ENCODE measurements around the gene DAB2IP.

DAB2IP gene

GRCh38 chr9:121737481-121737931 is 86.1 kb downstream of the DAB2IP start:
- Histone ChIP-seq H3K79me2 (ENCODE audit: insufficient read depth, low read length) (no peaks in the 10 kb centered on the region), H3K4me3 (ENCODE audit: low read depth, low read length, poor library complexity, severe bottlenecking) (peak overlapping the region; percentile 55), H3K9ac (ENCODE audit: low read length) (peak overlapping the region; percentile 58), H4K20me1 (ENCODE audit: insufficient read depth, low read length) (no peaks in the 10 kb centered on the region), H3F3A (ENCODE audit: insufficient read depth, low read length) (no peaks in the 10 kb centered on the region), H3K27me3 (ENCODE audit: insufficient read depth, low read length) (no peaks in the 10 kb centered on the region), H3K27ac (ENCODE audit: low read depth, low read length, poor library complexity, severe bottlenecking) (peak overlapping the region; percentile 93), H2AFZ (ENCODE audit: low read length) (no peak overlapping the region), H3K4me1 (ENCODE audit: insufficient read depth, low read length, severe bottlenecking) (peaks cover 94% of the 10 kb centered on the region), H3K9me2 (ENCODE audit: low read depth, low read length) (no peaks in the 10 kb centered on the region), H3K4me2 (ENCODE audit: low read length) (peak overlapping the region; percentile 67), H3K36me3 (ENCODE audit: insufficient read depth, low read length) (no peaks in the 10 kb centered on the region), H3K9me3 (ENCODE audit: low read length) (no peaks in the 10 kb centered on the region)
- TF ChIP-seq CTCF (IDR thresholded peaks at IDR 0.05; ENCODE audit: low read length) (no peak), EZH2 (IDR thresholded peaks at IDR 0.05; ENCODE audit: borderline replicate concordance, low read length) (no peak)

GRCh38 chr9:121738411-121738810 is 87.0 kb downstream of the DAB2IP start:
- peak overlapping the region; percentile 55 for H3K4me3 ChIP-seq (ENCODE audit: low read depth, low read length, poor library complexity, severe bottlenecking)
- peaks cover 94% of the 10 kb centered on the region for H3K4me1 ChIP-seq (ENCODE audit: insufficient read depth, low read length, severe bottlenecking)
- H3K36me3 ChIP-seq (ENCODE audit: insufficient read depth, low read length), result no peaks in the 10 kb centered on the region
- H2AFZ ChIP-seq (ENCODE audit: low read length), result no peak overlapping the region
- H3K79me2 ChIP-seq (ENCODE audit: insufficient read depth, low read length), result no peaks in the 10 kb centered on the region
- no peak for TF ChIP-seq CTCF (IDR thresholded peaks at IDR 0.05; ENCODE audit: low read length)
- no peak for TF ChIP-seq EZH2 (IDR thresholded peaks at IDR 0.05; ENCODE audit: borderline replicate concordance, low read length)
- peak overlapping the region; percentile 93 for H3K27ac ChIP-seq (ENCODE audit: low read depth, low read length, poor library complexity, severe bottlenecking)
- no peaks in the 10 kb centered on the region for H3F3A ChIP-seq (ENCODE audit: insufficient read depth, low read length)
- H4K20me1 ChIP-seq (ENCODE audit: insufficient read depth, low read length), result no peaks in the 10 kb centered on the region
- no peaks in the 10 kb centered on the region for H3K9me3 ChIP-seq (ENCODE audit: low read length)
- no peaks in the 10 kb centered on the region for H3K9me2 ChIP-seq (ENCODE audit: low read depth, low read length)
- no peaks in the 10 kb centered on the region for H3K27me3 ChIP-seq (ENCODE audit: insufficient read depth, low read length)
- H3K9ac ChIP-seq (ENCODE audit: low read length), result peak overlapping the region; percentile 58
- H3K4me2 ChIP-seq (ENCODE audit: low read length), result peak overlapping the region; percentile 67

- no peaks in the 10 kb centered on the region for H3K9me3 ChIP-seq (ENCODE audit: low read length)
- H3K27ac ChIP-seq (ENCODE audit: low read depth, low read length, poor library complexity, severe bottlenecking), result peak overlapping the region; percentile 93
- H3K79me2 ChIP-seq (ENCODE audit: insufficient read depth, low read length), result no peaks in the 10 kb centered on the region
- H3K9me2 ChIP-seq (ENCODE audit: low read depth, low read length), result no peaks in the 10 kb centered on the region
- H3K4me1 ChIP-seq (ENCODE audit: insufficient read depth, low read length, severe bottlenecking), result peaks cover 95% of the 10 kb centered on the region
- H3K9ac ChIP-seq (ENCODE audit: low read length), result peak overlapping the region; percentile 58; the same call in 1 of the 2 replicates
- no peaks in the 10 kb centered on the region for H4K20me1 ChIP-seq (ENCODE audit: insufficient read depth, low read length)
- no peaks in the 10 kb centered on the region for H3K36me3 ChIP-seq (ENCODE audit: insufficient read depth, low read length)
- TF ChIP-seq CTCF (IDR thresholded peaks at IDR 0.05; ENCODE audit: low read length) (no peak), EZH2 (IDR thresholded peaks at IDR 0.05; ENCODE audit: borderline replicate concordance, low read length) (no peak)
- H3F3A ChIP-seq (ENCODE audit: insufficient read depth, low read length), result no peaks in the 10 kb centered on the region
- peak overlapping the region; percentile 67 for H3K4me2 ChIP-seq (ENCODE audit: low read length)
- H3K4me3 ChIP-seq (ENCODE audit: low read depth, low read length, poor library complexity, severe bottlenecking), result peak overlapping the region; percentile 55
- H3K27me3 ChIP-seq (ENCODE audit: insufficient read depth, low read length), result no peaks in the 10 kb centered on the region
- H2AFZ ChIP-seq (ENCODE audit: low read length), result no peak overlapping the region
These were observed 87.5 kb downstream of the DAB2IP start for GRCh38 chr9:121738968-121739367.

All from OCI-LY1 (cell line).